Natural killer cell (primary cell): ENCODE results near the gene ZNF236. TPM values are rescaled to one million over a fixed set of nuclear protein-coding genes. Genes with fewer than 3 reads are reported as not detected.

ENCODE experiments used
- ATAC-seq, 3 donors: fragments of 150-1000 bp in 2 of 3; fragments of 200-7000 bp in 1 of 3; cut with Tn5 transposase; 1 replicate in 1 of 3; 2 replicates in 2 of 3; pipeline ENCODE4 v1.10.0; 2021; ENCODE audit warnings: mild to moderate bottlenecking in 2 of 3, moderate library complexity in 2 of 3
- DNase-seq, 2 donors: peaks; one replicate each; pipeline versions ENCODE4 v3.0.0 to v3.0.0-alpha.2; 2013 to 2021; ENCODE audit warnings: mixed read lengths in 1 of 2
- H3K27ac ChIP-seq: one replicate; pipeline ENCODE4 v1.5.1; 2013; ENCODE audit warnings: mild to moderate bottlenecking, low read length
- H3K27me3 ChIP-seq: one replicate; pipeline ENCODE4 v1.6.1; 2013; ENCODE audit warnings: low read length; ENCODE audit not compliant: control insufficient read depth, insufficient read depth
- H3K36me3 ChIP-seq: one replicate; pipeline ENCODE4 v1.6.1; 2013; ENCODE audit warnings: low read length; ENCODE audit not compliant: control insufficient read depth, insufficient read depth
- H3K4me1 ChIP-seq: one replicate; pipeline ENCODE4 v1.6.1; 2013; ENCODE audit warnings: low read length; ENCODE audit not compliant: control insufficient read depth, insufficient read depth
- H3K4me3 ChIP-seq: one replicate; pipeline ENCODE4 v1.5.1; 2013; ENCODE audit warnings: low read length
- H3K9me3 ChIP-seq: one replicate; pipeline ENCODE4 v1.6.1; 2013; ENCODE audit warnings: low read length; ENCODE audit not compliant: control insufficient read depth, insufficient read depth
- H3K27ac Mint-ChIP-seq, 2 donors: one replicate each; pipeline ENCODE4 v1.8.0; 2022; ENCODE audit warnings: mild to moderate bottlenecking in 2 of 2, mixed read lengths in 2 of 2, moderate library complexity in 1 of 2
- H3K27me3 Mint-ChIP-seq, 2 donors: one replicate each; pipeline ENCODE4 v1.8.0; 2022; ENCODE audit warnings: low read depth in 2 of 2, mixed read lengths in 2 of 2
- H3K36me3 Mint-ChIP-seq: one replicate; pipeline ENCODE4 v1.8.0; 2022; ENCODE audit warnings: mixed read lengths
- H3K4me1 Mint-ChIP-seq, 2 donors: one replicate each; pipeline ENCODE4 v1.8.0; 2022; ENCODE audit warnings: mixed read lengths in 2 of 2
- H3K4me3 Mint-ChIP-seq: one replicate; pipeline ENCODE4 v1.8.0; 2022; ENCODE audit warnings: mild to moderate bottlenecking, moderate library complexity, mixed read lengths
- H3K9me3 Mint-ChIP-seq, 2 donors: one replicate each; pipeline ENCODE4 v1.8.0; 2022; ENCODE audit warnings: mixed read lengths in 2 of 2
- WGBS: methylation state at CpG from one replicate; pipeline ENCODE4 v1.1.7; 2013; ENCODE audit warnings: missing lambda C conversion rate; ENCODE audit not compliant: insufficient coverage; 5-methylcytosine and 5-hydroxymethylcytosine counted together
- intact Hi-C: fragments of 100-400 bp; cut with micrococcal nuclease; formaldehyde crosslinking; loops from one replicate; pipeline ENCODE4 v1.14.2; 2022
- total RNA-seq, 4 donors: library from RNA; stranded (reverse); fragments of 120-200 nt in 1 of 4; gene quantifications; one replicate each; pipeline versions ENCODE4 v1.2.3 to v1.2.4, GENCODE V29; 2013 to 2022
- TF ChIP-seq, protein P1 (sequence below): fragments of 200-600 bp; IDR thresholded peaks from one replicate; pipeline ENCODE4 v1.8.0; 2022; ENCODE audit warnings: antibody characterized with exemption

ZNF236 gene
- total RNA-seq, 3 donors from 2014 or later (not counting 1 experiment from before 2014, with no cell fraction given): 35.1 to 42.2 (median 39.7) TPM

DNA sequence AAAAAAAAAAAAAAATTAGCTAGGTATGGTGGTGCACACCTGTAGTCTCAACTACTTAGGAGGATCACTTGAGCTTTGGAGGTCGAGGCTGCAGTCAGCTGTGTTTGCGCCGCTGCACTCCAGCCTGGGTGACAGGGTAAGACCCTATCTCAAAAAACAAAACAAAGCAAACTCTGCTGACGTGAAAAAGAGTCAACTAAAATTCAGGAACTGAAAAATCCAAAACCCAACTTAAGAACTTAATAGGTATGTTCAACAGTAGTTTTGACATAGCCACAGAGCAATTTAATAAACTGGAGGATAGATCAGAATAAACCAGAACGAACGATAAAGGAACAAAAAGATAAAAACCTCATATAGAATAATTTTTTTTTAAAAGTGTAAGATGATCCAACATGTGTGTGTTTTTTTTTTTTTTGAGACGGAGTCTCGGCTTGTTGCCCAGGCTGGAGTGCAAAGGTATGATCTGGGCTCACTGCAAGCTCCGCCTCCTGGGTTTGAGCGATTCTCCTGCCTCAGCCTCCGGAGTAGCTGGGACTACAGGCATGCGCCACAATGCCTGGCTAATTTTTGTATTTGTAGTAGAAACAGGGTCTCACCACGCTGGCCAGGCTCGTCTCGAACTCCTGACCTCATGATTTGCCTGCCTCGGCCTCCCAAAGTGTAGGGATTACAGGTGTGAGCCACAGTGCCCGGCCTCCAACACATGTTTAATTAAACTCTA is 4.3 kb upstream of the ZNF236 start:
- TF ChIP-seq, protein P1, sequence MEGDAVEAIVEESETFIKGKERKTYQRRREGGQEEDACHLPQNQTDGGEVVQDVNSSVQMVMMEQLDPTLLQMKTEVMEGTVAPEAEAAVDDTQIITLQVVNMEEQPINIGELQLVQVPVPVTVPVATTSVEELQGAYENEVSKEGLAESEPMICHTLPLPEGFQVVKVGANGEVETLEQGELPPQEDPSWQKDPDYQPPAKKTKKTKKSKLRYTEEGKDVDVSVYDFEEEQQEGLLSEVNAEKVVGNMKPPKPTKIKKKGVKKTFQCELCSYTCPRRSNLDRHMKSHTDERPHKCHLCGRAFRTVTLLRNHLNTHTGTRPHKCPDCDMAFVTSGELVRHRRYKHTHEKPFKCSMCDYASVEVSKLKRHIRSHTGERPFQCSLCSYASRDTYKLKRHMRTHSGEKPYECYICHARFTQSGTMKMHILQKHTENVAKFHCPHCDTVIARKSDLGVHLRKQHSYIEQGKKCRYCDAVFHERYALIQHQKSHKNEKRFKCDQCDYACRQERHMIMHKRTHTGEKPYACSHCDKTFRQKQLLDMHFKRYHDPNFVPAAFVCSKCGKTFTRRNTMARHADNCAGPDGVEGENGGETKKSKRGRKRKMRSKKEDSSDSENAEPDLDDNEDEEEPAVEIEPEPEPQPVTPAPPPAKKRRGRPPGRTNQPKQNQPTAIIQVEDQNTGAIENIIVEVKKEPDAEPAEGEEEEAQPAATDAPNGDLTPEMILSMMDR: no peak
- 95% methylated on average over 17 of the region's 17 CpGs for WGBS
- Mint-ChIP-seq H3K27ac (peak overlapping the region in 1 of 2 donors; percentile 37), H3K9me3 (no peaks in the 10 kb centered on the region), H3K36me3 (no peaks in the 10 kb centered on the region), H3K27me3 (no peaks in the 10 kb centered on the region), H3K4me1 (peaks cover 30 to 41% of the 10 kb centered on the region in 2 donors), H3K4me3 (no peak overlapping the region)
- ATAC-seq (no peak), DNase-seq (no peak)
- H3K4me1 ChIP-seq: peaks cover 18% of the 10 kb centered on the region
- H3K9me3 ChIP-seq: no peaks in the 10 kb centered on the region
- H3K27ac ChIP-seq: no peak overlapping the region
- intact Hi-C loops: no loop called here
- H3K4me3 ChIP-seq: no peak overlapping the region
- H3K27me3 ChIP-seq: no peaks in the 10 kb centered on the region
- H3K36me3 ChIP-seq: peaks cover 8% of the 10 kb centered on the region

DNA sequence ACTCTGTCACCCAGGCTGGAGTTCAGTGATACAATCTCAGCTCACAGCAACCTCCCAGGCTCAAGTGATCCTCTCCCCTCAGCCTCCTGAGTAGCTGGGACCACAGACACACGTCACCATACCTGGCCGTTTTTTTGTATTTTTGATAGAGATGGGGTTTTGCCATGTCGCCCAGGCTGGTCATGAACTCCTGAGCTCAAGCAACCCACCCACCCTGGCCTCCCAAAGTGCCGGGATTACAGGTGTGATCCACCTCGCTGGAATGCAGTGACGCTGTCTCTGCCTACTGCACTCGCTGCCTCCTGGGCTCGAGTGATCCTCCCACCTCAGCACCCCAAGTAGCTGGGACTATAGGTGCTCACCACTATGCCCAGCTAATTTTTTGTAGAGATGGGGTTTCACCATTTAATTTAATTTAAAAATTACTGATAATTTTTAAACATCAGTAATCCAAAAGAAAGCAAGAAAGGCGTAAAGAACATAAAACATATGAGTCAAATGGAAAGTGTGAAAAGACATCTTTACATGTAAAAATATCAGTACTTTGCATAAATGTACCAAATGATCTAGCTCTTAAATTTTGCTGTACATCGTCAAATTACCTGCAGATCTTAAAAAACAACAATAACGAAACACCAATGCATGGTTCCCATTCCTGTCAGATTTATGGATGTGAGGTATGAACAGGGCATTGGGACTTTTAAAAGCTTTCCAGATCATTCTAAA is 2.8 kb upstream of the ZNF236 start:
- TF ChIP-seq, protein P1: no peak

DNA sequence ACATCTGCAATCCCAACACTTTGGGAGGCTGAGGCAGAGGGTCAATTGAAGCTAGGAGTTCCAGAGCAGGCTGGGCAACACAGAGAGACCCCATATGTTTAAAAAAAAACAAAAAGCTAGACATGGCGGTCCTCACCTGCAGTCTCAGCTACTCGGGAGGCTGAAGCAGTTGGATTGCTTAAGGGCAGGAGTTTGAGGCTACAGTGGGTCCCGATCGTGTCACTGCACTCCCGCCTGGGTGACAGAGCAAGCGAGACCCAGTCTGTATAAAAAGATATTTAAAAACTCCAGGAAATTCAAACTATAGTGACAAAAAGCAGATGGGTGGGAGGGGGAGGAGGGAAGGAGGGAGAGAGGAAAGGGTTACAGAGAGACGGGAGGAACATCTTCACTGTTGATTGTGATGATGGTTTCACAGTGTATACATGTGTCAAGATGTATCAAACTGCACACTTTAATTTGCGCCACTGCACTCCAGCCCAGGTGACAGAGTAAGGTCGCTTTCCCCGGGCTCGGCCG is 942 bp upstream of the ZNF236 start:
- peaks cover 30% of the 10 kb centered on the region for H3K4me1 ChIP-seq
- peaks cover 2% of the 10 kb centered on the region for H3K36me3 ChIP-seq
- no peaks in the 10 kb centered on the region for H3K27me3 Mint-ChIP-seq
- H3K4me3 Mint-ChIP-seq: peak overlapping the region; percentile 84
- no peaks in the 10 kb centered on the region for H3K9me3 ChIP-seq
- no peaks in the 10 kb centered on the region for H3K27me3 ChIP-seq
- under 1% methylated on average over 10 of the region's 12 CpGs for WGBS
- DNase-seq: no peak
- no peak for ATAC-seq
- H3K4me3 ChIP-seq: peak overlapping the region; percentile 86
- H3K4me1 Mint-ChIP-seq: peaks cover 40 to 52% of the 10 kb centered on the region in 2 donors
- TF ChIP-seq, protein P1: no peak
- no peaks in the 10 kb centered on the region for H3K36me3 Mint-ChIP-seq
- peak overlapping the region; percentile 87 to 89 for H3K27ac Mint-ChIP-seq
- intact Hi-C loops: no loop called here
- H3K27ac ChIP-seq: peak overlapping the region; percentile 86
- H3K9me3 Mint-ChIP-seq: no peaks in the 10 kb centered on the region

More for the DNA sequence above, 2.8 kb upstream of the ZNF236 start:
- no peaks in the 10 kb centered on the region for H3K36me3 Mint-ChIP-seq
- peak overlapping the region; percentile 84 for H3K4me3 Mint-ChIP-seq
- peaks cover 30% of the 10 kb centered on the region for H3K4me1 ChIP-seq
- H3K27me3 Mint-ChIP-seq: no peaks in the 10 kb centered on the region
- H3K27ac Mint-ChIP-seq: peak overlapping the region; percentile 87 to 89
- intact Hi-C loops: no loop called here
- no peak for ATAC-seq
- 96% methylated on average over 6 of the region's 11 CpGs for WGBS
- H3K4me1 Mint-ChIP-seq: peaks cover 37 to 56% of the 10 kb centered on the region in 2 donors
- no peaks in the 10 kb centered on the region for H3K9me3 ChIP-seq
- DNase-seq: no peak
- no peaks in the 10 kb centered on the region for H3K9me3 Mint-ChIP-seq
- no peak overlapping the region for H3K27ac ChIP-seq
- H3K36me3 ChIP-seq: peaks cover 8% of the 10 kb centered on the region
- no peak overlapping the region for H3K4me3 ChIP-seq
- H3K27me3 ChIP-seq: no peaks in the 10 kb centered on the region
